Ishikawa (cell line): ENCODE data around the gene UNC5C.

Source experiments
- EGR1 ChIP-seq: IDR thresholded peaks from 2 replicates; pipeline ENCODE4 v1.6.1; 2012
- NFIC ChIP-seq: IDR thresholded peaks from 2 replicates; pipeline ENCODE4 v1.6.1; 2012
- TAF1 ChIP-seq: IDR thresholded peaks from 2 replicates; pipeline ENCODE4 v1.6.1; 2012; ENCODE audit warnings: low read depth, mild to moderate bottlenecking
- TCF12 ChIP-seq: IDR thresholded peaks from 2 replicates; pipeline ENCODE4 v1.6.1; 2012; ENCODE audit warnings: low read depth
- ZBTB7A ChIP-seq: IDR thresholded peaks from 2 replicates; pipeline ENCODE4 v1.6.1; 2012; ENCODE audit warnings: low read depth
- TF ChIP-seq, protein P1 (sequence below): IDR thresholded peaks from 2 replicates; pipeline ENCODE4 v1.6.1; 2012; ENCODE audit warnings: low read depth, mild to moderate bottlenecking

DNA sequence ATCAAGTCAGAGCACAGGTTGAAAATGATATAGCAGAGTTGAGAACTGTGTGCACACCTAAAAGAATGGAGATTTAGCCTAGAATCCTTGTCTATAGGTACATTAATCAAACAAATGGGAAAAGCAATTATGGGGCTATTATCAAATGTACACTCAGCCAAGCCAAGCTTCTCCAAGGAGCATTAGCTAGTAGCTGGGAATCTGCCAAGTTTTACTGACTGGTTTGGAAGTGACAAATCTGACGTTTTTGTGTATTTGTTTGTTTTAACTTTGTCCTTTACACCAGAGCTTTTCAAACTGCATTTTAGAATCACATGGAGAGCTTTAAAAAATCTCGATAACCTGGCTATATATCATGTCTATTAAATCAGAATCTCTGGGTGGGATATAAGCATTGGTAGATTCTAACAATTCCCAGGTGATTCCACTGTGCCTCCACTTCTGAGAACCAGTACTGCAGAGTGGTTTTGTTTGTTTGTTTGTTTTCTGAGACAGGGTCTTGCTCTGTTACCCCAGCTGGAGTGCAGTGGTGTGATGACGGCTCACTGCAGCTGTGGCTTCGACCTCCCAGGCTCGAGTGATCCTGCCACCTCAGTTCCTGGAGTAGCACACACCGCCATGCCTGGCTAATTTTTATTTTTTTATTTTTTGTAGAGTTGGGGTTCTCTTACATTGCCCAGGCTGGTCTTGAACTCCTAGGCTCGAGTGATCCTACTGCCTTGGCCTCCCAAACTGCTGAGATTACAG, 279.8 kb downstream of the UNC5C start:
- TF ChIP-seq, protein P1, sequence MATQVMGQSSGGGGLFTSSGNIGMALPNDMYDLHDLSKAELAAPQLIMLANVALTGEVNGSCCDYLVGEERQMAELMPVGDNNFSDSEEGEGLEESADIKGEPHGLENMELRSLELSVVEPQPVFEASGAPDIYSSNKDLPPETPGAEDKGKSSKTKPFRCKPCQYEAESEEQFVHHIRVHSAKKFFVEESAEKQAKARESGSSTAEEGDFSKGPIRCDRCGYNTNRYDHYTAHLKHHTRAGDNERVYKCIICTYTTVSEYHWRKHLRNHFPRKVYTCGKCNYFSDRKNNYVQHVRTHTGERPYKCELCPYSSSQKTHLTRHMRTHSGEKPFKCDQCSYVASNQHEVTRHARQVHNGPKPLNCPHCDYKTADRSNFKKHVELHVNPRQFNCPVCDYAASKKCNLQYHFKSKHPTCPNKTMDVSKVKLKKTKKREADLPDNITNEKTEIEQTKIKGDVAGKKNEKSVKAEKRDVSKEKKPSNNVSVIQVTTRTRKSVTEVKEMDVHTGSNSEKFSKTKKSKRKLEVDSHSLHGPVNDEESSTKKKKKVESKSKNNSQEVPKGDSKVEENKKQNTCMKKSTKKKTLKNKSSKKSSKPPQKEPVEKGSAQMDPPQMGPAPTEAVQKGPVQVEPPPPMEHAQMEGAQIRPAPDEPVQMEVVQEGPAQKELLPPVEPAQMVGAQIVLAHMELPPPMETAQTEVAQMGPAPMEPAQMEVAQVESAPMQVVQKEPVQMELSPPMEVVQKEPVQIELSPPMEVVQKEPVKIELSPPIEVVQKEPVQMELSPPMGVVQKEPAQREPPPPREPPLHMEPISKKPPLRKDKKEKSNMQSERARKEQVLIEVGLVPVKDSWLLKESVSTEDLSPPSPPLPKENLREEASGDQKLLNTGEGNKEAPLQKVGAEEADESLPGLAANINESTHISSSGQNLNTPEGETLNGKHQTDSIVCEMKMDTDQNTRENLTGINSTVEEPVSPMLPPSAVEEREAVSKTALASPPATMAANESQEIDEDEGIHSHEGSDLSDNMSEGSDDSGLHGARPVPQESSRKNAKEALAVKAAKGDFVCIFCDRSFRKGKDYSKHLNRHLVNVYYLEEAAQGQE = no peak
- TF ChIP-seq TCF12 (no peak), TAF1 (no peak), ZBTB7A (no peak), NFIC (no peak), EGR1 (no peak)
